Heart left ventricle (tissue), 13 donors: ENCODE data around the gene ERBB4.

Source experiments
- POLR2A ChIP-seq, 2 donors: fragments of 450-650 bp; IDR thresholded peaks; one replicate each; pipeline ENCODE4 v1.6.1; 2017; ENCODE audit warnings: antibody characterized with exemption in 2 of 2, mild to moderate bottlenecking in 2 of 2, moderate library complexity in 2 of 2
- TF ChIP-seq, protein P1 (sequence below), 12 donors: fragments of 200-600 bp; sonication (generic) in 4 of 12; IDR thresholded peaks; one replicate each; pipeline versions ENCODE4 v1.5.0 to v1.8.0; 2018 to 2022; ENCODE audit warnings: antibody characterized with exemption in 12 of 12, mild to moderate bottlenecking in 5 of 12
- donor health status: ischemic (EF 13 %, LVEDD 7.1; RV severe dilation, severe dysfunction).
- donor health status: DM: no; HTN: yes; CAD: no.
- donor health status: DM: no; HTN: no; CAD: no.
- donor health status: ischemic (EF 25% LVEDD 6.9; RV normal size, moderate dysfunction).
- donor health status: ischemic (EF 25% LVEDD 5.7; RV mildly dilated, moderate dysfunction).
- donor health status: ischemic (EF 35%, LVEDD 5.7; RV mildly dilated, moderate dysfunction).
- donor health status: nonischemic (EF 11% LVEDD 7.7; RV severe dilation, severe dysfunction).
- donor health status: DM: yes; HTN: yes; CAD: no.
- donor health status: PGD.
- donor health status: ischemic (EF 29% LVEDD 5.4; RV normal size, mild dysfunction).
- donor health status: nonischemic (EF 23%, LVEDD 6.1; RV moderate dilation, normal function).

DNA sequence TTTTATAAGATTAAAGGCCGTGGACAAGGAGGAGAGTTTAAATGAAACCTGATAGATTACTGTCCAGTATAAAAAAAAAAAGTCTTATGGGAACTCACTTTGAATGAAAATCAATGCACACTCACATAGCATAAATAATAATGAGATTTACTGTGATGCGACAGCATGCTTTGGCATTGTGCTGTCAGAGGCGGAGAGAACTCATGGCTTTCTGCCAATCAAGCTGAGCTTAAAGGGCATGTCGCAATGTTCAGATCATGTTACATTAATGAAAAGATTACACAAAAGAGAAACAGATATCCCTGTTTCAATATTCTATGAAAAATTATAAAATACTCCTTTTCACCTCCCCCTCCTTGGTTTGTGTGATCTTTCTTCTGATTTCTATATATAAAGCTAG lies 310.8 kb downstream of the ERBB4 start:
- TF ChIP-seq POLR2A (IDR thresholded peaks at IDR 0.05), result no peak
- TF ChIP-seq, protein P1, sequence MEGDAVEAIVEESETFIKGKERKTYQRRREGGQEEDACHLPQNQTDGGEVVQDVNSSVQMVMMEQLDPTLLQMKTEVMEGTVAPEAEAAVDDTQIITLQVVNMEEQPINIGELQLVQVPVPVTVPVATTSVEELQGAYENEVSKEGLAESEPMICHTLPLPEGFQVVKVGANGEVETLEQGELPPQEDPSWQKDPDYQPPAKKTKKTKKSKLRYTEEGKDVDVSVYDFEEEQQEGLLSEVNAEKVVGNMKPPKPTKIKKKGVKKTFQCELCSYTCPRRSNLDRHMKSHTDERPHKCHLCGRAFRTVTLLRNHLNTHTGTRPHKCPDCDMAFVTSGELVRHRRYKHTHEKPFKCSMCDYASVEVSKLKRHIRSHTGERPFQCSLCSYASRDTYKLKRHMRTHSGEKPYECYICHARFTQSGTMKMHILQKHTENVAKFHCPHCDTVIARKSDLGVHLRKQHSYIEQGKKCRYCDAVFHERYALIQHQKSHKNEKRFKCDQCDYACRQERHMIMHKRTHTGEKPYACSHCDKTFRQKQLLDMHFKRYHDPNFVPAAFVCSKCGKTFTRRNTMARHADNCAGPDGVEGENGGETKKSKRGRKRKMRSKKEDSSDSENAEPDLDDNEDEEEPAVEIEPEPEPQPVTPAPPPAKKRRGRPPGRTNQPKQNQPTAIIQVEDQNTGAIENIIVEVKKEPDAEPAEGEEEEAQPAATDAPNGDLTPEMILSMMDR (IDR thresholded peaks at IDR 0.05), result no peak
